SU-DHL-6 (cell line): ENCODE data around the gene EXOC7.

Source experiments
- H2AFZ ChIP-seq: fragments of 200-600 bp; sonication (generic); 2 replicates; pipeline ENCODE4 v1.6.1; 2014; ENCODE audit warnings: low read depth, mild to moderate bottlenecking, moderate library complexity, mixed read lengths, antibody characterized with exemption, low read length; ENCODE audit not compliant: severe bottlenecking
- H3F3A ChIP-seq: fragments of 200-600 bp; shearing (Covaris generic); 2 replicates; pipeline ENCODE4 v1.6.0; 2016; ENCODE audit warnings: antibody characterized with exemption, mild to moderate bottlenecking; ENCODE audit not compliant: insufficient read depth
- H3K27ac ChIP-seq: fragments of 200-600 bp; sonication (generic); 2 replicates; pipeline ENCODE4 v1.5.1; 2016; ENCODE audit warnings: low read depth, mild to moderate bottlenecking, low read length, moderate library complexity, mixed read lengths
- H3K27me3 ChIP-seq: fragments of 200-600 bp; sonication (generic), shearing (Covaris generic); 2 replicates; pipeline ENCODE4 v1.6.0; 2014; ENCODE audit warnings: mild to moderate bottlenecking, low read length
- H3K36me3 ChIP-seq: fragments of 200-600 bp; sonication (generic); 2 replicates; pipeline ENCODE4 v1.6.1; 2014; ENCODE audit warnings: mild to moderate bottlenecking, low read length, mixed read lengths
- H3K4me2 ChIP-seq: fragments of 300-600, 200-600 bp; shearing (Covaris generic), sonication (generic); 2 replicates; pipeline ENCODE4 v1.6.0; 2014; ENCODE audit warnings: low read length, low read depth, mild to moderate bottlenecking; ENCODE audit not compliant: poor library complexity, severe bottlenecking
- H3K4me3 ChIP-seq: fragments of 200-600 bp; sonication (generic); 2 replicates; pipeline ENCODE4 v1.5.1; 2014; ENCODE audit warnings: antibody characterized with exemption, low read length, mild to moderate bottlenecking, mixed read lengths; ENCODE audit not compliant: insufficient read depth, poor library complexity, severe bottlenecking
- H3K79me2 ChIP-seq: fragments of 200-600 bp; sonication (generic); 2 replicates; pipeline ENCODE4 v1.6.1; 2014; ENCODE audit warnings: mild to moderate bottlenecking, low read length, moderate library complexity; ENCODE audit not compliant: insufficient read depth
- H3K9ac ChIP-seq: fragments of 200-600 bp; sonication (generic); 2 replicates; pipeline ENCODE4 v1.7.0; 2014; ENCODE audit warnings: mild to moderate bottlenecking, low read length
- H3K9me2 ChIP-seq: fragments of 200-600 bp; sonication (generic); replicated peaks from 2 replicates; pipeline ENCODE4 v1.6.1; 2014; ENCODE audit warnings: low read length; ENCODE audit not compliant: insufficient read depth
- H3K9me3 ChIP-seq: fragments of 200-600 bp; sonication (generic); 2 replicates; pipeline ENCODE4 v1.6.1; 2014; ENCODE audit warnings: low read length, mixed read lengths; ENCODE audit not compliant: insufficient read depth
- H4K20me1 ChIP-seq: fragments of 200-600 bp; sonication (generic); 2 replicates; pipeline ENCODE4 v1.6.1; 2014; ENCODE audit warnings: low read depth, mild to moderate bottlenecking, antibody characterized with exemption, low read length, moderate library complexity, mixed read lengths
- CTCF ChIP-seq: fragments of 200-600 bp; sonication (generic); IDR thresholded peaks from one replicate; pipeline ENCODE4 v1.5.1; 2017; ENCODE audit warnings: antibody characterized with exemption, mild to moderate bottlenecking, low read length, moderate library complexity; ENCODE audit not compliant: insufficient read depth, poor library complexity, severe bottlenecking
- EZH2phosphoT487 ChIP-seq: fragments of 200-600 bp; sonication (generic), shearing (Covaris generic); conservative IDR thresholded peaks from 2 replicates; pipeline ENCODE4 v1.6.1; 2018; ENCODE audit warnings: mild to moderate bottlenecking, antibody characterized with exemption, low read length, moderate library complexity, mixed read lengths

The EXOC7 gene

GRCh38 chr17:76085731-76086366 lies 17.7 kb downstream of the EXOC7 start:
- H3K79me2 ChIP-seq = no peaks in the 10 kb centered on the region
- TF ChIP-seq EZH2phosphoT487 = no peak
- TF ChIP-seq CTCF = no peak
- H3K4me2 ChIP-seq = no peak overlapping the region
- no peak overlapping the region for H3K4me3 ChIP-seq
- no peaks in the 10 kb centered on the region for H4K20me1 ChIP-seq
- H3K9me3 ChIP-seq = no peaks in the 10 kb centered on the region
- H3K36me3 ChIP-seq = no peaks in the 10 kb centered on the region
- no peak overlapping the region for H3K9ac ChIP-seq
- H3K27ac ChIP-seq = no peak overlapping the region
- no peaks in the 10 kb centered on the region for H3K27me3 ChIP-seq
- no peaks in the 10 kb centered on the region for H3K9me2 ChIP-seq
- no peak overlapping the region for H2AFZ ChIP-seq
- no peaks in the 10 kb centered on the region for H3F3A ChIP-seq

- no peaks in the 10 kb centered on the region for H4K20me1 ChIP-seq
- no peak overlapping the region for H3K4me2 ChIP-seq
- H3K9me3 ChIP-seq = no peaks in the 10 kb centered on the region
- no peaks in the 10 kb centered on the region for H3F3A ChIP-seq
- H3K9ac ChIP-seq = no peak overlapping the region
- TF ChIP-seq EZH2phosphoT487 (no peak), CTCF (no peak)
- H3K27ac ChIP-seq = no peak overlapping the region
- no peaks in the 10 kb centered on the region for H3K36me3 ChIP-seq
- no peaks in the 10 kb centered on the region for H3K9me2 ChIP-seq
- H2AFZ ChIP-seq = no peak overlapping the region
- no peaks in the 10 kb centered on the region for H3K27me3 ChIP-seq
- no peaks in the 10 kb centered on the region for H3K79me2 ChIP-seq
- no peak overlapping the region for H3K4me3 ChIP-seq
Measured at GRCh38 chr17:76085066-76085730, 18.4 kb downstream of the EXOC7 start.

GRCh38 chr17:76083536-76084182 lies 19.9 kb downstream of the EXOC7 start:
- no peak overlapping the region for H3K4me2 ChIP-seq
- no peak overlapping the region for H3K27ac ChIP-seq
- H3K4me3 ChIP-seq = no peak overlapping the region
- no peaks in the 10 kb centered on the region for H3K36me3 ChIP-seq
- no peaks in the 10 kb centered on the region for H3K79me2 ChIP-seq
- no peaks in the 10 kb centered on the region for H3F3A ChIP-seq
- no peaks in the 10 kb centered on the region for H3K9me3 ChIP-seq
- H3K27me3 ChIP-seq = no peaks in the 10 kb centered on the region
- H3K9ac ChIP-seq = no peak overlapping the region
- H3K9me2 ChIP-seq = no peaks in the 10 kb centered on the region
- H4K20me1 ChIP-seq = no peaks in the 10 kb centered on the region
- TF ChIP-seq EZH2phosphoT487 (no peak), CTCF (no peak)
- no peak overlapping the region for H2AFZ ChIP-seq
